Motor neuron (in vitro differentiated cells): ENCODE data around the gene EGFLAM. TPM values are rescaled to one million over a fixed set of nuclear protein-coding genes. Genes with fewer than 3 reads are reported as not detected.
"Not testable (repeated sequence)": the region's sequence is repeated elsewhere in the genome, so short reads cannot be mapped to it uniquely, and the experiment has no call there.

Experiments used
- ATAC-seq, 8 experiments: fragments of 200-7000 bp; cut with Tn5 transposase; replicated peaks in 6 of 8; 2 replicates each; pipeline ENCODE4 v1.8.0; 2021; ENCODE audit warnings: mild to moderate bottlenecking in 8 of 8, moderate library complexity in 8 of 8
- H3K27ac ChIP-seq, 2 donors: fragments of 250-450 bp; sonication (Bioruptor Pico); 2 replicates each; pipeline ENCODE4 v1.9.0; 2021; ENCODE audit warnings: antibody characterized with exemption in 2 of 2, mild to moderate bottlenecking in 2 of 2, moderate library complexity in 1 of 2
- H3K4me1 ChIP-seq, 2 donors: fragments of 250-450 bp; sonication (Bioruptor Pico); replicated peaks in 1 of 2; 2 replicates each; pipeline ENCODE4 v1.6.1; 2021; ENCODE audit warnings: antibody characterized with exemption in 2 of 2, mild to moderate bottlenecking in 2 of 2, moderate library complexity in 1 of 2
- H3K4me3 ChIP-seq, 5 donors: fragments of 250-450 bp; sonication (Bioruptor Pico); 2 replicates each; pipeline ENCODE4 v1.9.0; 2021; ENCODE audit warnings: antibody characterized with exemption in 5 of 5, mild to moderate bottlenecking in 5 of 5, moderate library complexity in 4 of 5
- WGBS, 10 experiments: fragments of 450-650 bp; shearing (Covaris generic); methylation state at CpG; one replicate each; pipeline ENCODE4 v1.0.0; 2022; 5-methylcytosine and 5-hydroxymethylcytosine counted together
- in situ Hi-C, 9 experiments: fragments of 400-800 bp; cut with MboI; loops; one replicate each; pipeline ENCODE4 v1.15.0; 2021; ENCODE audit warnings: low sequenced_read_pairs in 9 of 9, low pct_unique_long_range_greater_than_20kb in 2 of 9; ENCODE audit not compliant: unreplicated experiment in 9 of 9
- total RNA-seq, 8 experiments: library from RNA; unstranded; fragments of 300-600 nt; gene quantifications; 2 replicates each; pipeline versions ENCODE4 v1.2.3 to v1.2.4, GENCODE V29; 2022

Gene EGFLAM
- total RNA-seq, 8 experiments from 2014 or later: 0.65 to 30.2 (median 1.6) TPM

GRCh38 chr5:38316544-38317224 is 58.3 kb downstream of the EGFLAM start:
- in situ Hi-C loops: no loop called here
- WGBS, 10 experiments: 0 to 100% (median 62%) methylated on average over 1 to 6 of the region's 6 CpGs; no CpG with 5 or more reads in 1 of the 10 experiments
- Histone ChIP-seq H3K4me3 (no peak overlapping the region), H3K4me1 (no peaks in the 10 kb centered on the region), H3K27ac (no peak overlapping the region)
- peak in 3 of 8 experiments; percentile 78 to 88 (median 85) for ATAC-seq

- Histone ChIP-seq H3K4me3 (no peak overlapping the region), H3K4me1 (no peaks in the 10 kb centered on the region), H3K27ac (no peak overlapping the region)
- in situ Hi-C loops: no loop called here
- 49 to 89% (median 74%) methylated on average over 2 to 3 of the region's 3 CpGs; no CpG with 5 or more reads in 6 of the 10 experiments for WGBS, 10 experiments
- no peak for ATAC-seq
Observed at GRCh38 chr5:38317868-38318267, 59.5 kb downstream of the EGFLAM start.

GRCh38 chr5:38319491-38319890 is 61.1 kb downstream of the EGFLAM start:
- ATAC-seq: no peak
- 0 to 92% (median 67%) methylated on average over 1 to 3 of the region's 3 CpGs; no CpG with 5 or more reads in 2 of the 10 experiments for WGBS, 10 experiments
- in situ Hi-C loops: no loop called here

GRCh38 chr5:38321978-38322377 is 63.6 kb downstream of the EGFLAM start:
- no peak overlapping the region for H3K4me3 ChIP-seq
- no peaks in the 10 kb centered on the region for H3K4me1 ChIP-seq
- 73 to 100% (median 90%) methylated on average over 2 to 7 of the region's 7 CpGs; no CpG with 5 or more reads in 6 of the 10 experiments for WGBS, 10 experiments
- in situ Hi-C loops: no loop called here
- H3K27ac ChIP-seq: no peak overlapping the region
- peak in 3 of 8 experiments; percentile 7 to 37 (median 33) for ATAC-seq

More at GRCh38 chr5:38319491-38319890, 61.1 kb downstream of the EGFLAM start:
- Histone ChIP-seq H3K4me1 (no peaks in the 10 kb centered on the region), H3K4me3 (no peak overlapping the region), H3K27ac (no peak overlapping the region)

- H3K4me1 ChIP-seq: no peaks in the 10 kb centered on the region
- ATAC-seq: peak in 2 of 8 experiments; percentile 93 to 94
- 7 to 100% (median 65%) methylated on average over 1 to 7 of the region's 9 CpGs; no CpG with 5 or more reads in 1 of the 10 experiments for WGBS, 10 experiments
- no peak overlapping the region for H3K4me3 ChIP-seq
- no peak overlapping the region for H3K27ac ChIP-seq
- in situ Hi-C loops: no loop called here
Observed at GRCh38 chr5:38323645-38324295, 65.4 kb downstream of the EGFLAM start.

- ATAC-seq: peak in 2 of 8 experiments; percentile 39 to 69
- WGBS, 10 experiments: 29 to 100% (median 89%) methylated on average over 1 to 5 of the region's 5 CpGs; no CpG with 5 or more reads in 2 of the 10 experiments
- in situ Hi-C loops: no loop called here
- Histone ChIP-seq H3K4me1 (no peaks in the 10 kb centered on the region), H3K27ac (no peak overlapping the region), H3K4me3 (no peak overlapping the region)
Observed at GRCh38 chr5:38329132-38329715, 70.9 kb downstream of the EGFLAM start.

GRCh38 chr5:38330207-38330606 is 71.8 kb downstream of the EGFLAM start:
- ATAC-seq: no peak
- in situ Hi-C loops: no loop called here
- Histone ChIP-seq H3K4me1 (no peaks in the 10 kb centered on the region), H3K27ac (no peak overlapping the region), H3K4me3 (no peak overlapping the region)
- WGBS, 10 experiments: 8 to 100% (median 93%) methylated on average over 1 to 4 of the region's 4 CpGs

GRCh38 chr5:38331831-38332230 is 73.5 kb downstream of the EGFLAM start:
- WGBS, 10 experiments: 54 to 100% (median 82%) methylated on average over 1 to 3 of the region's 3 CpGs
- H3K4me1 ChIP-seq: no peaks in the 10 kb centered on the region
- H3K27ac ChIP-seq: no peak overlapping the region
- in situ Hi-C loops: no loop called here
- no peak for ATAC-seq
- no peak overlapping the region for H3K4me3 ChIP-seq

GRCh38 chr5:38333181-38333580 is 74.8 kb downstream of the EGFLAM start:
- ATAC-seq, H3K4me1 ChIP-seq, in situ Hi-C loops, H3K27ac ChIP-seq, H3K4me3 ChIP-seq: not testable (repeated sequence)
- 48 to 100% (median 88%) methylated on average over 1 to 4 of the region's 4 CpGs for WGBS, 10 experiments

GRCh38 chr5:38338455-38338854 is 80.1 kb downstream of the EGFLAM start:
- H3K4me3 ChIP-seq: no peak overlapping the region
- no peak for ATAC-seq
- H3K27ac ChIP-seq: no peak overlapping the region
- in situ Hi-C loops: no loop called here
- no peaks in the 10 kb centered on the region for H3K4me1 ChIP-seq
- WGBS, 10 experiments: 13 to 100% (median 66%) methylated on average over 2 to 7 of the region's 11 CpGs; no CpG with 5 or more reads in 2 of the 10 experiments

- WGBS, 10 experiments: 50 to 100% (median 76%) methylated on average over 1 to 3 of the region's 3 CpGs; no CpG with 5 or more reads in 1 of the 10 experiments
- H3K4me1 ChIP-seq: no peaks in the 10 kb centered on the region
- peak in 1 of 8 experiments; percentile 30 for ATAC-seq
- no peak overlapping the region for H3K4me3 ChIP-seq
- no peak overlapping the region for H3K27ac ChIP-seq
- in situ Hi-C loops: no loop called here
Observed at GRCh38 chr5:38339446-38339845, 81.1 kb downstream of the EGFLAM start.

- in situ Hi-C loops: no loop called here
- ATAC-seq: peak in 1 of 8 experiments; percentile 17
- Histone ChIP-seq H3K4me1 (no peaks in the 10 kb centered on the region), H3K4me3 (no peak overlapping the region), H3K27ac (no peak overlapping the region)
- WGBS, 10 experiments: 0 to 100% (median 74%) methylated on average over 1 to 5 of the region's 5 CpGs; no CpG with 5 or more reads in 1 of the 10 experiments
Observed at GRCh38 chr5:38341056-38341455, 82.7 kb downstream of the EGFLAM start.

GRCh38 chr5:38341641-38342040 is 83.3 kb downstream of the EGFLAM start:
- H3K4me3 ChIP-seq: no peak overlapping the region
- H3K27ac ChIP-seq: no peak overlapping the region
- no peaks in the 10 kb centered on the region for H3K4me1 ChIP-seq
- 31 to 88% (median 83%) methylated on average over 1 to 2 of the region's 3 CpGs; no CpG with 5 or more reads in 3 of the 10 experiments for WGBS, 10 experiments
- in situ Hi-C loops: no loop called here
- no peak for ATAC-seq
